ENCODE data around the gene ENPP3.

ENPP3 gene

GRCh38 chr6:131642987-131643611 lies 6.0 kb downstream of the ENPP3 start:
- DNase-seq: peak; percentile 68

- no peak for DNase-seq
Measured at GRCh38 chr6:131643855-131644460, 6.9 kb downstream of the ENPP3 start.

GRCh38 chr6:131644921-131645320 lies 7.8 kb downstream of the ENPP3 start:
- DNase-seq: no peak

- DNase-seq: no peak
Measured at GRCh38 chr6:131645846-131646245, 8.7 kb downstream of the ENPP3 start.

- no peak for DNase-seq
Measured at GRCh38 chr6:131646249-131646670, 9.2 kb downstream of the ENPP3 start.

- DNase-seq: no peak
Measured at GRCh38 chr6:131651782-131652181, 14.7 kb downstream of the ENPP3 start.

- no peak for DNase-seq
Measured at GRCh38 chr6:131652472-131652871, 15.4 kb downstream of the ENPP3 start.

GRCh38 chr6:131654326-131654725 lies 17.2 kb downstream of the ENPP3 start:
- no peak for DNase-seq

GRCh38 chr6:131655387-131655786 lies 18.3 kb downstream of the ENPP3 start:
- no peak for DNase-seq

- no peak for DNase-seq
Measured at GRCh38 chr6:131655951-131656350, 18.8 kb downstream of the ENPP3 start.

- no peak for DNase-seq
Measured at GRCh38 chr6:131656667-131657066, 19.6 kb downstream of the ENPP3 start.

GRCh38 chr6:131657222-131657621 lies 20.1 kb downstream of the ENPP3 start:
- no peak for DNase-seq

- no peak for DNase-seq
Measured at GRCh38 chr6:131657630-131658111, 20.6 kb downstream of the ENPP3 start.

- no peak for DNase-seq
Measured at GRCh38 chr6:131658287-131658686, 21.2 kb downstream of the ENPP3 start.

GRCh38 chr6:131660195-131660594 lies 23.1 kb downstream of the ENPP3 start:
- DNase-seq: no peak

- no peak for DNase-seq
Measured at GRCh38 chr6:131663578-131664165, 26.6 kb downstream of the ENPP3 start.

GRCh38 chr6:131669891-131670290 lies 32.8 kb downstream of the ENPP3 start:
- DNase-seq: no peak

GRCh38 chr6:131673184-131673583 lies 36.1 kb downstream of the ENPP3 start:
- no peak for DNase-seq

- no peak for DNase-seq
Measured at GRCh38 chr6:131678442-131678841, 41.3 kb downstream of the ENPP3 start.

- DNase-seq: no peak
Measured at GRCh38 chr6:131680868-131681267, 43.8 kb downstream of the ENPP3 start.

GRCh38 chr6:131681585-131681984 lies 44.5 kb downstream of the ENPP3 start:
- no peak for DNase-seq

GRCh38 chr6:131682442-131682841 lies 45.3 kb downstream of the ENPP3 start:
- no peak for DNase-seq

GRCh38 chr6:131683479-131683878 lies 46.4 kb downstream of the ENPP3 start:
- DNase-seq: no peak

- DNase-seq: no peak
Measured at GRCh38 chr6:131685266-131685780, 48.2 kb downstream of the ENPP3 start.
